ENCODE data around the gene EEPD1. TPM values are rescaled to one million over a fixed set of nuclear protein-coding genes. Genes with fewer than 3 reads are reported as not detected.

EEPD1 gene
- total RNA-seq, 2 donors from 2014 or later: 21.9 to 30.1 TPM

DNA sequence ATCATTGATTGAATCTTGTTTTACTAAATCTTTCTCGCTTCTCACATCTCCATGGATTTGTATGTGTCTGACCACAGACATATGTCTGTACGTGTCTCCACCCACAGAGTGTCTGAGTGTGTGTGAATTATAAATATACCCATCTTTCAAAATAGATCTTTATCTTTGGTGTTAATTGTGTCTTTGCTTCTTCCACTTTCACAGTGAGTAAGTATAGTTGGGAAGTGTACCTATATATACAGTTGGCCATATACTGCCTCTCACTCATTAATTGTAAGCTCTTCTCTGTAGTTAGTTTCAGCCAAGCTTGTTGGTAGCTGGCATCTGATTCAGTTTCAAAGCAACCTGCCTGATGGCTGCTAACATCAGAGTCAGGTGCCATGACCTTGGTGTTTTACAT lies 18.4 kb downstream of the EEPD1 start:
- no peak for DNase-seq (ENCODE audit: low spot score)
- no peaks in the 10 kb centered on the region for H3K36me3 ChIP-seq
- H3K27me3 ChIP-seq (replicated peaks; ENCODE audit: insufficient read depth): no peaks in the 10 kb centered on the region
- TF ChIP-seq POLR2AphosphoS5 (IDR thresholded peaks at IDR 0.05): no peak
- TF ChIP-seq, protein P1, sequence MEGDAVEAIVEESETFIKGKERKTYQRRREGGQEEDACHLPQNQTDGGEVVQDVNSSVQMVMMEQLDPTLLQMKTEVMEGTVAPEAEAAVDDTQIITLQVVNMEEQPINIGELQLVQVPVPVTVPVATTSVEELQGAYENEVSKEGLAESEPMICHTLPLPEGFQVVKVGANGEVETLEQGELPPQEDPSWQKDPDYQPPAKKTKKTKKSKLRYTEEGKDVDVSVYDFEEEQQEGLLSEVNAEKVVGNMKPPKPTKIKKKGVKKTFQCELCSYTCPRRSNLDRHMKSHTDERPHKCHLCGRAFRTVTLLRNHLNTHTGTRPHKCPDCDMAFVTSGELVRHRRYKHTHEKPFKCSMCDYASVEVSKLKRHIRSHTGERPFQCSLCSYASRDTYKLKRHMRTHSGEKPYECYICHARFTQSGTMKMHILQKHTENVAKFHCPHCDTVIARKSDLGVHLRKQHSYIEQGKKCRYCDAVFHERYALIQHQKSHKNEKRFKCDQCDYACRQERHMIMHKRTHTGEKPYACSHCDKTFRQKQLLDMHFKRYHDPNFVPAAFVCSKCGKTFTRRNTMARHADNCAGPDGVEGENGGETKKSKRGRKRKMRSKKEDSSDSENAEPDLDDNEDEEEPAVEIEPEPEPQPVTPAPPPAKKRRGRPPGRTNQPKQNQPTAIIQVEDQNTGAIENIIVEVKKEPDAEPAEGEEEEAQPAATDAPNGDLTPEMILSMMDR (IDR thresholded peaks at IDR 0.05): no peak
- TF ChIP-seq POLR2A (IDR thresholded peaks at IDR 0.05): no peak
- no peaks in the 10 kb centered on the region for H3K9me3 ChIP-seq
- WGBS: 32% methylated on average over 2 of the region's 2 CpGs
- H3K4me1 ChIP-seq (replicated peaks): peaks cover 10% of the 10 kb centered on the region
- intact Hi-C loops (cut with DNase I): no loop called here
- H3K4me3 ChIP-seq: no peak overlapping the region
- H3K27ac ChIP-seq: no peak overlapping the region

GRCh38 chr7:36175886-36176285 lies 22.8 kb downstream of the EEPD1 start:
- H3K27ac ChIP-seq: peak overlapping the region; percentile 25 to 55
- H3K27me3 ChIP-seq (replicated peaks; ENCODE audit: insufficient read depth): no peaks in the 10 kb centered on the region
- intact Hi-C loops (cut with DNase I): no loop called here
- H3K9me3 ChIP-seq: no peaks in the 10 kb centered on the region
- H3K4me3 ChIP-seq: no peak overlapping the region
- no peak for DNase-seq (ENCODE audit: low spot score)
- TF ChIP-seq POLR2AphosphoS5 (IDR thresholded peaks at IDR 0.05): no peak
- no peak for TF ChIP-seq POLR2A (IDR thresholded peaks at IDR 0.05)
- TF ChIP-seq, protein P1 (IDR thresholded peaks at IDR 0.05): no peak
- WGBS: 82% methylated on average over 8 of the region's 8 CpGs
- no peaks in the 10 kb centered on the region for H3K36me3 ChIP-seq
- H3K4me1 ChIP-seq (replicated peaks): peaks cover 12% of the 10 kb centered on the region

DNA sequence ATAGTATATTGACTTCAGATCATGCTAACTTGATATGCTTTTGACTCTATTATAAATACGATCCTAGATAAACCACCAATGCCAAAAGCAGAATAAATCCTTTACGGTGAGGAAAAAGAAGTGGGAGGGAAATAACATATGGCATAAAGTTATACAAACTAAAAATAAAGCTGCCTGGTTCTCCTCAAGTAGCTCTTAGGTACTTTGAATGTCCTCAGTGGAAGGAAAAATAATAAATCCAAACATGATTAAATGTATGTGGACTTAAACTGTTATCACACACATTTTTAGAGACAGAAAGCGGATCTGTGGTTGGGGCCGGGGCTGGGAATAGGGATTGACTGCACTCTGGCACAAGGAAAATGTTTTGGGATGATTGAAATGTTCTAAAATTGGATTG lies 23.6 kb downstream of the EEPD1 start:
- intact Hi-C loops (cut with DNase I): no loop called here
- no peak overlapping the region for H3K4me3 ChIP-seq
- no peaks in the 10 kb centered on the region for H3K9me3 ChIP-seq
- TF ChIP-seq POLR2A (IDR thresholded peaks at IDR 0.05): no peak
- peaks cover 12% of the 10 kb centered on the region for H3K4me1 ChIP-seq (replicated peaks)
- no peaks in the 10 kb centered on the region for H3K36me3 ChIP-seq
- H3K27me3 ChIP-seq (replicated peaks; ENCODE audit: insufficient read depth): no peaks in the 10 kb centered on the region
- no peak for DNase-seq (ENCODE audit: low spot score)
- peak overlapping the region in 1 of 2 donors; percentile 55 for H3K27ac ChIP-seq
- WGBS: 47% methylated on average over 4 of the region's 4 CpGs

GRCh38 chr7:36180121-36180520 lies 27.1 kb downstream of the EEPD1 start:
- H3K27me3 ChIP-seq (replicated peaks; ENCODE audit: insufficient read depth): no peaks in the 10 kb centered on the region
- no peak overlapping the region for H3K4me3 ChIP-seq
- DNase-seq (ENCODE audit: low spot score): no peak
- no peaks in the 10 kb centered on the region for H3K9me3 ChIP-seq
- TF ChIP-seq, protein P1 (IDR thresholded peaks at IDR 0.05): no peak
- TF ChIP-seq POLR2A (IDR thresholded peaks at IDR 0.05) (no peak), POLR2AphosphoS5 (IDR thresholded peaks at IDR 0.05) (no peak)
- H3K27ac ChIP-seq: no peak overlapping the region
- H3K4me1 ChIP-seq (replicated peaks): peaks cover 12% of the 10 kb centered on the region
- intact Hi-C loops (cut with DNase I): no loop called here
- 75% methylated on average over 5 of the region's 5 CpGs for WGBS
- H3K36me3 ChIP-seq: no peaks in the 10 kb centered on the region

DNA sequence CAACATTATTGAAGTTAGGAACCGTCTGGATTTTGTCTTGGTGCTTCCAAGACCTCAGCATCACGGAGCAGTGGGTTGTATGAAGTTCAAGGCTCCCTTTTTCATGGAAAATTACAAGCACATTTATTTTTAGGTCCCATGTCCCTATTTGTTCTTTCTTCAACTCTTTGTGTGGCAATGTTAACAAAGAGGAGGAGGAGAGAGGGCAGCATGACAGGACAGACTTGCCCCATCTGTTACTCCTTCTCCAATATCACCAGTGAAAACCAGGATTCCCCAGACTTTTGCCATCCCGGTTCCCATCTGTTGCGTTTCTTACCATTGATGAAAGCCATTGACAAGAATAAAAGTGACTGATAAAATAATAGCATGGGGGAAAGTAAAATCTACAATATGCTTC lies 28.6 kb downstream of the EEPD1 start:
- Histone ChIP-seq H3K36me3 (no peaks in the 10 kb centered on the region), H3K27me3 (replicated peaks; ENCODE audit: insufficient read depth) (no peaks in the 10 kb centered on the region), H3K27ac (no peak overlapping the region), H3K4me1 (replicated peaks) (peaks cover under 1% of the 10 kb centered on the region), H3K4me3 (no peak overlapping the region), H3K9me3 (no peaks in the 10 kb centered on the region)
- 78% methylated on average over 4 of the region's 4 CpGs for WGBS
- DNase-seq (ENCODE audit: low spot score): no peak
- intact Hi-C loops (cut with DNase I): no loop called here
- TF ChIP-seq POLR2AphosphoS5 (IDR thresholded peaks at IDR 0.05) (no peak), POLR2A (IDR thresholded peaks at IDR 0.05) (no peak)
- TF ChIP-seq, protein P1 (IDR thresholded peaks at IDR 0.05): no peak
